ENCODE results near the gene MGAT1.

DNA sequence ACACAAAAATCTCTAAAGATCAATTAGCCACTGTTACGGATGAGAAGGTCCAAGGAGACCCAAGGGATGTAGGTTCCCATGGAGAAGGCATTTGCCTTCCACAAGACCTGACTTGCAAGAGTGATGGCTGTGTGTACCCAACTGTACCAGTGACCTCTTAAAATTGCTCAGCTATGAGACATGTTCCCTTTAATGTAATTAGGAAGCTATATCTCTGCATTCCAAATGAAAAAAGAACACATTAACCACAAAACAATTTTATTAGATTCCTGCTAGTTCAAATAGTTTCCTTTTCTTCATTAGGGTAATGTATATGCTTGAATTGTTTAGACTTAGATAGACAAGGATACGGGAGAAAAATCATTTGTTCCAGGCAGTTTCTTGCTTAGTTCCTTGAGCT, 66.1 kb downstream of the MGAT1 start:
- TF ChIP-seq POLR2A (IDR thresholded peaks at IDR 0.05) = no peak
- TF ChIP-seq, protein P1, sequence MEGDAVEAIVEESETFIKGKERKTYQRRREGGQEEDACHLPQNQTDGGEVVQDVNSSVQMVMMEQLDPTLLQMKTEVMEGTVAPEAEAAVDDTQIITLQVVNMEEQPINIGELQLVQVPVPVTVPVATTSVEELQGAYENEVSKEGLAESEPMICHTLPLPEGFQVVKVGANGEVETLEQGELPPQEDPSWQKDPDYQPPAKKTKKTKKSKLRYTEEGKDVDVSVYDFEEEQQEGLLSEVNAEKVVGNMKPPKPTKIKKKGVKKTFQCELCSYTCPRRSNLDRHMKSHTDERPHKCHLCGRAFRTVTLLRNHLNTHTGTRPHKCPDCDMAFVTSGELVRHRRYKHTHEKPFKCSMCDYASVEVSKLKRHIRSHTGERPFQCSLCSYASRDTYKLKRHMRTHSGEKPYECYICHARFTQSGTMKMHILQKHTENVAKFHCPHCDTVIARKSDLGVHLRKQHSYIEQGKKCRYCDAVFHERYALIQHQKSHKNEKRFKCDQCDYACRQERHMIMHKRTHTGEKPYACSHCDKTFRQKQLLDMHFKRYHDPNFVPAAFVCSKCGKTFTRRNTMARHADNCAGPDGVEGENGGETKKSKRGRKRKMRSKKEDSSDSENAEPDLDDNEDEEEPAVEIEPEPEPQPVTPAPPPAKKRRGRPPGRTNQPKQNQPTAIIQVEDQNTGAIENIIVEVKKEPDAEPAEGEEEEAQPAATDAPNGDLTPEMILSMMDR (IDR thresholded peaks at IDR 0.05) = no peak
